Measurements from ENCODE around the gene LRRC41. TPM values are rescaled to one million over a fixed set of nuclear protein-coding genes. Genes with fewer than 3 reads are reported as not detected.

The LRRC41 gene, protein sequence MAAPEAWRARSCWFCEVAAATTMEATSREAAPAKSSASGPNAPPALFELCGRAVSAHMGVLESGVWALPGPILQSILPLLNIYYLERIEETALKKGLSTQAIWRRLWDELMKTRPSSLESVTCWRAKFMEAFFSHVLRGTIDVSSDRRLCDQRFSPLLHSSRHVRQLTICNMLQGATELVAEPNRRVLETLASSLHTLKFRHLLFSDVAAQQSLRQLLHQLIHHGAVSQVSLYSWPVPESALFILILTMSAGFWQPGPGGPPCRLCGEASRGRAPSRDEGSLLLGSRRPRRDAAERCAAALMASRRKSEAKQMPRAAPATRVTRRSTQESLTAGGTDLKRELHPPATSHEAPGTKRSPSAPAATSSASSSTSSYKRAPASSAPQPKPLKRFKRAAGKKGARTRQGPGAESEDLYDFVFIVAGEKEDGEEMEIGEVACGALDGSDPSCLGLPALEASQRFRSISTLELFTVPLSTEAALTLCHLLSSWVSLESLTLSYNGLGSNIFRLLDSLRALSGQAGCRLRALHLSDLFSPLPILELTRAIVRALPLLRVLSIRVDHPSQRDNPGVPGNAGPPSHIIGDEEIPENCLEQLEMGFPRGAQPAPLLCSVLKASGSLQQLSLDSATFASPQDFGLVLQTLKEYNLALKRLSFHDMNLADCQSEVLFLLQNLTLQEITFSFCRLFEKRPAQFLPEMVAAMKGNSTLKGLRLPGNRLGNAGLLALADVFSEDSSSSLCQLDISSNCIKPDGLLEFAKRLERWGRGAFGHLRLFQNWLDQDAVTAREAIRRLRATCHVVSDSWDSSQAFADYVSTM
- total RNA-seq (39.0 and 40.7 TPM in 2 replicates), polyA plus RNA-seq (15.6 and 20.1 TPM in 2 replicates), polyA minus RNA-seq (40.0 and 41.4 TPM in 2 replicates)
- total RNA-seq (2013) = 23.9 TPM

GRCh38 chr1:46303038-46303871 lies at the start of gene LRRC41, which contains the start of gene UQCRH:
Gene LRRC41 (minus strand): TSS chr1:46303616. CDS start chr1:46303322, 294 bp downstream.
Gene UQCRH (plus strand): TSS chr1:46303698. CDS start chr1:46303767, 69 bp downstream.
- Mint-ChIP-seq H3K4me1 (peaks cover 52% of the 10 kb centered on the region), H3K27ac (peak within 1 kb of the TSS; percentile 99), H3K27me3 (no peaks in the 10 kb centered on the region), H3K4me3 (peak within 1 kb of the TSS; percentile 100), H3K9me3 (ENCODE audit: insufficient read depth) (no peaks in the 10 kb centered on the region)
- POLR2A ChIA-PET = interaction anchor here (1.0 to 2.1 kb wide), 7 partner anchors 30 to 719 kb away, joined by 3 to 17 read pairs (median 8); partner anchors contain the start of genes EFCAB14, GPBP1L1, NASP and NSUN4
- ATAC-seq (ENCODE audit: low read depth) (peak; percentile 85), DNase-seq (peak; percentile 97)
- peaks cover 94% of the 10 kb centered on the region for H3K79me2 ChIP-seq (ENCODE audit: control insufficient read depth, insufficient read depth, low read length)
- H3K9ac ChIP-seq (ENCODE audit: low read length) = peak within 1 kb of the TSS; percentile 95
- peak within 1 kb of the TSS; percentile 97 for H3K4me2 ChIP-seq (replicated peaks; ENCODE audit: low read depth, low read length, poor library complexity, severe bottlenecking)
- intact Hi-C loops (cut with micrococcal nuclease) = loop anchor here (1.0 to 5.0 kb wide), 9 partner anchors 30 to 552 kb away; partner anchors contain the start of genes EFCAB14, IPP, MKNK1 and NSUN4
- H2AFZ ChIP-seq (ENCODE audit: insufficient read depth, low read depth, low read length, poor library complexity, severe bottlenecking) = peak within 1 kb of the TSS; percentile 92
- peak within 1 kb of the TSS; percentile 67 to 98 (median 82) for H3K4me3 ChIP-seq (ENCODE audit: control extremely low read depth in 1 of 5, extremely low read depth in 1 of 5, insufficient read depth in 1 of 5, low read depth in 2 of 5, low read length in 4 of 5)
- H3K4me1 ChIP-seq (ENCODE audit: control insufficient read depth in 2 of 2, insufficient read depth in 2 of 2, low read length in 2 of 2) = peaks cover 24 to 43% of the 10 kb centered on the region in 2 donors
- peak within 1 kb of the TSS; percentile 77 to 92 for H3K27ac ChIP-seq (ENCODE audit: low read length in 2 of 2)
- H3K27me3 ChIP-seq (replicated peaks in 1 of 4; ENCODE audit: control extremely low read depth in 1 of 4, control insufficient read depth in 3 of 4, insufficient read depth in 4 of 4, low read length in 3 of 4) = no peaks in the 10 kb centered on the region
- WGBS (ENCODE audit: insufficient coverage) = 1% methylated on average over 54 of the region's 61 CpGs
- CTCF ChIA-PET = interaction anchor here (0.8 to 3.9 kb wide), 8 partner anchors 25 to 1030 kb away, joined by 3 to 36 read pairs (median 6); partner anchors contain the start of genes CMPK1 and NSUN4
- H3K36me3 ChIP-seq (replicated peaks in 1 of 2; ENCODE audit: control extremely low read depth in 1 of 2, control insufficient read depth in 1 of 2, extremely low read depth in 1 of 2, insufficient read depth in 2 of 2, low read length in 1 of 2) = peaks cover 0 to 3% of the 10 kb centered on the region in 2 experiments
- no peaks in the 10 kb centered on the region for H3K9me3 ChIP-seq (ENCODE audit: control extremely low read depth in 1 of 3, control insufficient read depth in 2 of 3, insufficient read depth in 1 of 3, low read length in 2 of 3)
- H4K20me1 ChIP-seq (ENCODE audit: control insufficient read depth, insufficient read depth, low read length, poor library complexity, severe bottlenecking) = peaks cover 51% of the 10 kb centered on the region
- TF ChIP-seq, protein P1, sequence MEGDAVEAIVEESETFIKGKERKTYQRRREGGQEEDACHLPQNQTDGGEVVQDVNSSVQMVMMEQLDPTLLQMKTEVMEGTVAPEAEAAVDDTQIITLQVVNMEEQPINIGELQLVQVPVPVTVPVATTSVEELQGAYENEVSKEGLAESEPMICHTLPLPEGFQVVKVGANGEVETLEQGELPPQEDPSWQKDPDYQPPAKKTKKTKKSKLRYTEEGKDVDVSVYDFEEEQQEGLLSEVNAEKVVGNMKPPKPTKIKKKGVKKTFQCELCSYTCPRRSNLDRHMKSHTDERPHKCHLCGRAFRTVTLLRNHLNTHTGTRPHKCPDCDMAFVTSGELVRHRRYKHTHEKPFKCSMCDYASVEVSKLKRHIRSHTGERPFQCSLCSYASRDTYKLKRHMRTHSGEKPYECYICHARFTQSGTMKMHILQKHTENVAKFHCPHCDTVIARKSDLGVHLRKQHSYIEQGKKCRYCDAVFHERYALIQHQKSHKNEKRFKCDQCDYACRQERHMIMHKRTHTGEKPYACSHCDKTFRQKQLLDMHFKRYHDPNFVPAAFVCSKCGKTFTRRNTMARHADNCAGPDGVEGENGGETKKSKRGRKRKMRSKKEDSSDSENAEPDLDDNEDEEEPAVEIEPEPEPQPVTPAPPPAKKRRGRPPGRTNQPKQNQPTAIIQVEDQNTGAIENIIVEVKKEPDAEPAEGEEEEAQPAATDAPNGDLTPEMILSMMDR (IDR thresholded peaks at IDR 0.05) = no peak
- no peak for TF ChIP-seq EZH2 (IDR thresholded peaks at IDR 0.05; ENCODE audit: borderline replicate concordance, insufficient read depth, low read depth, low read length, poor library complexity, severe bottlenecking)

Data from B cell (primary cell).